GM18502 (cell line): Measurements from ENCODE around the gene ST6GALNAC5.

Experiments
- ATAC-seq: cut with Tn5 transposase; IDR thresholded peaks from one replicate; pipeline ENCODE4 v1.9.1; 2021; ENCODE audit warnings: mild to moderate bottlenecking; ENCODE audit not compliant: unreplicated experiment, poor library complexity

ST6GALNAC5 gene

DNA sequence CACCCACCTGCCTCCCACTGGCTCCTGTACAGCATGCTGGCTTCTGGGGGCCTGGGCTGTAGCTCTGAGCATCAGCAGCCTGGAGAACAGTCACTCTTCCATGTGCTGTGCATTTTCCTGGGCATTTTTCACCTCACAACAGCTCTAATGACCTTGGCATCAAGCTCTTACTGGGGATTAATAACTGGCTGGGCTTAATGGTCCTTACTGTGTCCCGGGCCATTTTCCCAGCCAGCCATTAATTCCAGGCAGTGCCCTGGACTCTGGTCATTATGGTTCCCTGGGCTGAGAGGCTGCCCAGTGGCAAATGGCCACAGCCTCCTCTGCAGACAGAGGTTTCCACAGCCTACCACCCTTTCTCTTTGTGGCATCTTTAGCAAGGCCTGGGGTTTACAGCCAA lies 171.8 kb downstream of the ST6GALNAC5 start:
- no peak for ATAC-seq

DNA sequence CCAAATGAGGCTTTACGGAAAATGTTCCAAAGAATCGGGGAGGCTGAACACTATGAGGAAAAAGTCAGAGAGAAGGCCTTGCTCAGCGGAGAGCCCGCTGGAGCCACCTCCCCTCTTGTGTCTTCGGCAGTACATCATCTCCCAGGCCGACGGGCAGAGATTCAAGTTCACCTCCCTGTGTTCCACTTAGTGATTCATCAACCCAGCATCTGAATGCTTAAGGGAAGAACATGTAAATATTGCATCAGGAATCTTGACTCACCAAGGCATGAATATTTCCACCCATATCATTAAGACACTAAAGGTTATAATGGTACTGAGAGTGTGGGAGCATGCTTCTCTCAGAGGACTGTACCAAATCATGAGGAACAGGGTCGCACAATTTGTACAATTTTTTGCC lies 172.5 kb downstream of the ST6GALNAC5 start:
- ATAC-seq = no peak

DNA sequence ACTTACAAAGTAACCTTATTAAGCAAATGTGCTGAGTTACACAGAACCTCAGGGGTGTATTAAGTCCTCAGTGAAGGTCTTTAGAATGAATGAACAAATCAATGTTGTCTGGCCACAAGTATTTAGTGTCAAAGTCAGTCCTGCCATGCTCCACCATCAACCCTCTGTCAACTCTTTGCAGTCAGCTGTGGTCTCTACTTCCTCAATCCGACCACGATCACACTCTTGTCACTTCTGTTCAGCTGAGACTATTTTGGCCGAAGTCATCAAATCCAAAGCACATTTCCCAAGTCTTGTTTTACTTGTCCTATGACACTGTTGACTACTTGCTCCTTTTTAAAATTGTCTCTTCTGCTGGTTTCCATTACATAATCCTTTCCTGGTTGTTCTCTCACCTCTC lies 173.5 kb downstream of the ST6GALNAC5 start:
- ATAC-seq = no peak

DNA sequence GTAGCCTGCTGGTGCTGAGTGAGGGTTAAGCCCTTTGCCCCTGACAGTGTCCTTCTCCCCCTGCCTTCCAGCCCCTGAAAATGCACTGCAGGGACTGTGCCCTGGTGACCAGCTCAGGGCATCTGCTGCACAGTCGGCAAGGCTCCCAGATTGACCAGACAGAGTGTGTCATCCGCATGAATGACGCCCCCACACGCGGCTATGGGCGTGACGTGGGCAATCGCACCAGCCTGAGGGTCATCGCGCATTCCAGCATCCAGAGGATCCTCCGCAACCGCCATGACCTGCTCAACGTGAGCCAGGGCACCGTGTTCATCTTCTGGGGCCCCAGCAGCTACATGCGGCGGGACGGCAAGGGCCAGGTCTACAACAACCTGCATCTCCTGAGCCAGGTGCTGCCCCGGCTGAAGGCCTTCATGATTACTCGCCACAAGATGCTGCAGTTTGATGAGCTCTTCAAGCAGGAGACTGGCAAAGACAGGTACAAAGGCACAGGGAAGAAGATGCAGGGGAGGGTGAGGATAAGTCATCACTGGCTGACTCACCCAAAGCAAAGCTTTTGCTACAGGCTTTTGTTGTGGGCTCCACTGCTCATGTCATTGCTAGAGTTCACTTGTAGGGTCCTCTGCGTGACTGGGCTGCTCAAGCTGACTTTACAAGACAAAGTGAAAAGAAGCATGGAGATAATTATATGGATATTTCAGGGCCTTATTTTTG lies 177.0 kb downstream of the ST6GALNAC5 start:
- ATAC-seq = no peak

DNA sequence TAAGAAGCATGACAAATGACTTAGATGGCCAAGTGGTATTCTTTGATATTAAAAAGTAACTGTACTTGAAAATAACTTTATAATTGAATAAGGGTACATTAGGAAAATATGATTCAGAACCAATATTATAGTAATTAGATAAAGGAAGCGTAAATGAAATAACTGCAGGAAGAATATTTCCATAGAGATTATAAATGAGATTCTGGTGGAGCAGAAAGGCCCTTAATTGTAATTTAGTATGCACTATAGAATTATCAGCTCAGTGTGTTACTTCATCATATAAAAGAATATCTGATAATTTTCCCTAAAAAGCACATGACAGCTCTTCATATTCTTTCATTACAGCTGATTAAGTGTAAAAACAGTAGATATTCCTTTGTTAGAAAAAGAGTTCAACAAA lies 180.3 kb downstream of the ST6GALNAC5 start:
- ATAC-seq = no peak

DNA sequence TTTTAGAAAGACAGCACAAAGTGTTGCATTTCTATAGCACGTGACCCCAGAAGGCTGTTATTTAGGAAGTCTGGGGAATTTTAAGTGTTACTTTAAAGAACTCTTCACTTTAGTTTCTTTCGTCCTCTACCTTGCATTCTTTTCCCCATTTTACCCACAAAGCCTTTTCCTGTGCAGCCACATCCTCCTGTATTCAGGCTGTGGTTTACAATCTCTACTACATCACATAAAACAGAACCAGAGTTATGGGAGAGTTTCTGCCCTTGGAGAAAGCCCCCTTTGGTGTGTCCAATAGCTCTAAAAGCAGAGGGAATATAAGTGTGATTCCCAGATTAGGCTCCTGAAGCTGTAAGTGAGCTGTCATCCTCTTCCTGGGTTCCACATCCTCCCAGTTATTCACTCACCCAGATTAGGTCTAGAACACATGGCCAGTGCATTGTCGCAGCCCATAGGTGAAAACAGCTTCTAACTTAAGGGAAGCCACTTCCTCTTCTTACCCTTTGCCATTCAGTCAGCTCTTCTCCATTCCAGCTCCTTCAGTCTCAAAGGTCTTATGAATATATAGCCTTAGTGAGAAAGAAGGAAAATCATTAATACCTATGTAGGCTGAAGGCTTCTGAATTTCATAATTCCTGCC lies 180.8 kb downstream of the ST6GALNAC5 start:
- ATAC-seq = no peak

DNA sequence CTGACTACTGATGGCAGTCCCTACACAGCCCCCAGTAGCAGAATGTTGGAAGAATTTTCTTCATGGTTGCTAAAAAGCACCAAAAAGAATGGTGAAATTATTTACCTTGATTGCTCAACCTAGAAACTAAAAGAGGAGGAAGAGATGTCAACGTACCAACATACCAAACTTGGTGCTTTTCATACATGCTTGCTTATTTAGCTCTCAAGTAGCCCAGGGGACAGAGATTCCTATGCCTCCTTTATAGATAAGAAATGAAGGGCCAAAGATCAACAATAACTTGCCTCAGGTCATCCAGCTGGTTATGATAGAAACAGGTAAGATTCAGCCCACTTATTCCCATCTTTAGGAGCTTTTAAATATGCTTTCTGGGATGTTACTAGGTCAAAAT lies 181.3 kb downstream of the ST6GALNAC5 start:
- ATAC-seq = no peak

DNA sequence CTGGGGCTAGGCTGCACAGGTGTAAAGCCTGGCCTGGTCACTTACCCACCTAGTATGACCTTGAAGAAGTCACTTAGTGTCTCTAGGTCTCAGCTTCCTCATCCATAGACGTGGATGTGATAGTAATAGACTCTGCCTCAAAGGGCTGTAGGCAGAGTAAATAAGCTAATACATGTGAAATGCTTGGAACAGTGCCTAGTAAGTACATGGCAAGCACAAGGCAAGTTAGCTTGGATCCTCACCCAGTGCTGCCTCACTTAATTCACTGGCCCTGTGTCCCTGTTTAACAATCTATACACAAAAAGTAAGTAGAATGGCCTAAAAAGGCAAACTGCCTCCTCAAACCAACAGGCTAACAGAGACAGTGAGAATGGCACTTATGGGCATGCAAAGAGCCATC lies 184.1 kb downstream of the ST6GALNAC5 start:
- ATAC-seq = no peak

DNA sequence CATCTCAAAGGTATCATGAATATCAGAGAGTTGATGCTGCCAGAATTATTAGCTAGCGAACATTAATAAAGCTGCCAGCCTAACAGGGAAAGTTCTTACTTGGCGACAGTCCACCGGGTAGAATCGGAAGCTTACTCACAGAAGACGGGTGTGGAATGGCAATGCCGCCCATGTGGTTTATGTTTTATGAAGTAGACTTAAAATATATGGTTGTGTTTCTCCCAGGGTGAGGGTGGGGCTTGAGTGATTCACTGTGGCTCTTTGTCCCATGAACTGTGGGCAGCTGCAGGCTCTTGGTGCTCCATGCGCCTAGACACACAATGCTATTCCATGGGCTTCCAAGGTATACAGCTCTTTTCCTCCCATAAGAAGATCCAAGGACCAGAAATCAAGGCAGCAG lies 189.2 kb downstream of the ST6GALNAC5 start:
- no peak for ATAC-seq

DNA sequence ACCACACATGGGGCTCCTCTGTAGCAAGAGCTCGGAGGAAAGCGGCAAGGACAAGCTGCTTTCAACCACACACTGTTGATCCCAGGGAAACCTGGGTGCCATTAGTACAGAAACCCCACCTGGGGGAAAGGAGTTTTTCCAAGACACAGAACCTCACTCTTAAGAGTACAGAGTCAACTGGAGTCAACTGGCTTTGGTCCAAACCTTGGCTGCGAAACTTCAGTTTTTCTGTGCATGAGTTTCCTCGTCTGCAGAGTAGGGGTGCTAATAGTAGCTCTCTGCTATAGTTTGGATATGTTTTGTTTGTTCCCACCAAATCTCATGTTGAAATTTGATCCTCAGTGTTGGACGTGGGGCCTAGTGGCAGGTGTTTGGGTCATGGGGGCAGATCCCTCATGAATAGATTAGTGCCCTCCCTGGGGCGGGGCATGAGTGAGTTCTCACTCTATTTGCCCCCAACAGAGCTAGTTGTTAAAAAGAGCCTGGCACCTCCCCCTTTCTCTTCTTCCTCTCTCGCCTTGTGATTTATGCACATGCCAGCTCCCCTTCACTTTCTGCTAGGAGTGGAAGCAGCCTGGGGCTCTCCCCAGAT lies 190.8 kb downstream of the ST6GALNAC5 start:
- ATAC-seq = no peak

DNA sequence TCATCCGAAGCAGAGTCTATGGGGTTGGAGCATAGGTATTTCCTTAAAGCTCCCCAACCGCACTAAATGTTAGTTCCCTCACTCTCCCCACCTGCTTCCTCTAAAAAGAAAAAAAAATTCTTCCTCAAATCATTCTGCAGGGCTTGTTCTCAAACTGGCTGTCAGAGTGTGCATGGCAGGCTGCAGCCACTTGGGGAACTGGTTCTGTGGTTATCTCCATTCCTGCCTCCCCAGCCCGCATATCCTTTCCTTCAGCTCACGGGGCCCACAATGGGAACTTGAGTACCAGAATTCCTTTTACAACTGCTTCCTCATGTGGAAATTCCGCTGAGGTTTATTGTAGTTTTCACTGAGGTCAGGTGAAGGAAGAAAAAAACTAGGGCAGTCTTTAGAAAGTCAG lies 192.7 kb downstream of the ST6GALNAC5 start:
- ATAC-seq = no peak

DNA sequence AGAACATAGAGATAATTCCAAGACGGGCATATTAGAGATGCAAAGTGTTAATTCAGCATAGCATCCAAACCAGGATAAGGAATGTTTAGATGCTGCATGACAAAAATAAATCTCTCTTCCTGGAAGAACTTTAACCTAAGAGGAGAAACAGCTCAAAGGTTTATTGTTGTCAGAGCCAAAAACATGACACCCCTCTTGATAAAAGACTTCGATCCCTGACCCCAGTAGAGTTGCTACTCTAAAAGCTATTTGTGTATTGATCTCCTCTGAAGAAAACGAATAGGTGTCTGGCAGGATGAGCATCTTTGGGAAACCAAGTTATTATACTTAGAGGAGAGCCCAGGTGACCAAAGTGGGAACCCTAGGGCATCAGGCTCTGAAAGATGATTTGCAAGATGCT lies 193.9 kb downstream of the ST6GALNAC5 start:
- ATAC-seq = no peak

DNA sequence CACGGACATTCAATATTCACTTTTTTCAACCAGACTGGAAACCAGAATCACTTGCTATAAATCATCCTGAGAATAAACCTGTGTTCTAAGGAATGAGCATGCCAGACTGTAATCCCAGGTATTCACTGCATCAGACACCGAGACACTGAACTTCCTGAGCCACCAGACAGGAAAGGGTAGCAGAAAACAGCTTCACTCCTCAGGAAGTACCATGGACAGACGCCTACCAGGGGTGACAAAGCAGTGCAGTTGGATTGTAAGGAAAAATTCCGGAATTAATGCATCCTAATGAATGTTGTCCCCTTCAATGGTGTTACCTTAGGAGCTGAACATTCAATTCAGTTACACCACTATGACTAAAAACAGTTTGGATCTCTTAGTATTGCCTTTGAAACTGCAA lies 195.8 kb downstream of the ST6GALNAC5 start:
- ATAC-seq = no peak

DNA sequence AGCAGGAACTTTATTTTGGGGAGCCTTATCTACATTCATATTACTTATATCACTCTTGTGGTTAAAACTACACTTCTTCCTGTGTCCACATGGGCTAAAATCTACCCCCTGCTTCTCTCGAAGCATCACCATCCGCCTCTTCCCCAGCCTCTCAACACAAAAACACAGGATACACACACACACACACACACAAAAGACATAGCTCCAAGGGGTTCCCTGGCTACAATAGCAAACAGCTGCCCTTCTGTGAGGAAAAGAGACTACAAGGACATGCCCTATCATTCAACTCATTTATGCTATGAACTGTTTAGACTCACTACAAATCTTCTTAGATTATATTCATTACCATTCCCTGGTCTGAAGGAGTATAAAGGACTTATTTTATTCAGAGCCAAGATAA lies 197.0 kb downstream of the ST6GALNAC5 start:
- no peak for ATAC-seq

DNA sequence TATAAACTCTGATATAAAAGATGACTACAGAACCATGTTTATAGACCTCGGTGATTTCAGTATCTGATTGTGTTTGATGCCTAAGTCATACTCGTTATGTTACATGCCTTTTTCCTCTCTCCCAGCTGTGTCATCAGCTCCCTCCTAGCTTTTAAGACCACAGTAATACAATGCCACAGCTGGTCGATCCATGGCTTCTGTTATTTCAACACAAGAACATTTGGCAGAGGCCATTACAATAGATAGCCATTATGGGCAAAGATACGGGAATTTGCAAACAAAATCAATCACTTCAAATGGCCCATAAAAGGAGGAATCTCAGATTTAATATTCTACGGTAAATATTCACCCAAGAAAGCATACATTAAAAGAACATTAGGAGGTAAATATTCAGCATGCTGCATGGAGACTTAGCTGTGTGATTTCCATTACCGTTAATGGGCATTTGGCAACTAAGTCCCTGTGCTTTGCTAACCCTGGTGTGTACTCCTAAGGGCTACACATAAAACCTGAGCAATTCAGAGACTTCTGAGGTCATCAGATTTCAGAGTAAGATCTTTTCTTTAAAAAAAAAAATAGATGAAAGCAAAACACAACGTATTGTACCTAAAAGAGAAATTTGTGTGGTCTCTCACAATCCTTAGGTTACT lies 198.5 kb downstream of the ST6GALNAC5 start:
- ATAC-seq = no peak

DNA sequence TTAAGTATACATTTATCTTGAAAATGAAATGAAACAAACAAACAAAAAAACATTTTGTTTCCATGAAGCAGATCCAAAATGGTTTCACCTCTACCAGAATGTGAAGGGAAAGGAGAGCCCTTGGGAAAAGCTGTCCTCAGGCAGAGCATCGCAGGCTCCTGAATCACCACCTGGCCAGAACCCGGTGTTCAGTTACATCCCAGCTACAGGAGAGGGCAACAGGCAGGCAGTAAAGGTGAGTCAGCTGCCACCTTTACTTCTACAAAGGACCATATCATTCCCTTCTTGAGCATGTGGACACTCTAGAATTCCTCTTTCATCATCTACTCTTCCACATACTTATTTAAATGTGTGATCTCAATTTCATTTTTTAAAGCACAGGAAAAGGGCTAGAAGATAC lies 200.7 kb downstream of the ST6GALNAC5 start:
- ATAC-seq = no peak

DNA sequence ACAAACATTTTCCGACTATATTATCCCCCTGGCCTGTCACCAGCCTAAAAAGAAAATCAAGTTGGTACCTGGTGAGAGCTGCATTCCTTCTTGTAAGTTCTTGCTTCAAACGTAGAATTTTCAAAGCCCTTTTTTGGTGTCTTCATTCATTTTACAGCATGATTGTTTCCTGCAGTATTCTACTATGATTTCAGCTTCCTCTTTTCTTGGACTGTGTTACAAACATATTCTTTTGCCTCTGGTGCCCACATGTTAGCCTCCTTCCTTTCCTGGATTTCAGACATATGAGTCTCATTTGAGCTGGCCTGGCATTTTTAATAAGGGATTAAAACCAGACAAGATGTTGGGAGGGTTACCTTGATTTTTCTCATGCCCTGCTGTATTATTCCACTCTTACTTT lies 209.5 kb downstream of the ST6GALNAC5 start:
- no peak for ATAC-seq

DNA sequence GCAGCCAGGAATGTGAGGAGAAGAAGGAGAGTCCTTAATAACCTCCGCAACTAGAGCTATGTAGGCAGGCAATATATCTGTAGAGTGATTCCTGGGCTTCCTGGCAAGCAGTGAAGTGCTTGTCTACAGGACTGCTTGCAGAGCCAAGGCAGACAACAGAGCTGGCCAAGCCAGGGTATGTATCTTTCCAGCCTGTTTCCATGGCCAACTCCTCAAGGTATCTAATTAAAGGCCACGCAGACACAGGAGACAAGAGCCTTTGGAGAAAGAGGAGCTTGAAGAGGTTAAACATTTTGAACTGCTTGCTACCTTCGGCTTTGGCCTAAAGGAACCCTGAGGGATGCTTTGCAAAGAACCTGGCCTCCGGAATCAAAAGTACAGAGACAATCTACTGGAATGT lies 214.6 kb downstream of the ST6GALNAC5 start:
- no peak for ATAC-seq

DNA sequence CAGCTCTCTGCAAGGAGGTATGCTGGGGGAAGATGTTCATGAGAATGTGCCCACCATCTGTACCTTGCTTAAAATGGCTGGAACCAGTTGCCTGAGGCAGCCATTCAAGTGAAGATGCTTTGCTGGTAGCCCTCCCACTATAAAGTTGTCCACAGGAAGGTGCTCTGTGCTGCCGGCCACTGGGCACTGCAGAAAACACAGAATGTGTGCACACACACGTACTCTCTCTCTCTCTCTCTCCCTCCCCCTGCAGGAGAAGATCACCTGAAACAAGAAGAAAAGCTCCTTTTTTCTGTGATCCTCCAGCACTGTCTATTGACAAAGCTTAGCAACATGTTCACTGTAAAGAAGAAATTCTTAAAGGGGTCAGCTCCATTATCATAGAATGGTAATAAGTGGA lies 217.2 kb downstream of the ST6GALNAC5 start:
- ATAC-seq = no peak

DNA sequence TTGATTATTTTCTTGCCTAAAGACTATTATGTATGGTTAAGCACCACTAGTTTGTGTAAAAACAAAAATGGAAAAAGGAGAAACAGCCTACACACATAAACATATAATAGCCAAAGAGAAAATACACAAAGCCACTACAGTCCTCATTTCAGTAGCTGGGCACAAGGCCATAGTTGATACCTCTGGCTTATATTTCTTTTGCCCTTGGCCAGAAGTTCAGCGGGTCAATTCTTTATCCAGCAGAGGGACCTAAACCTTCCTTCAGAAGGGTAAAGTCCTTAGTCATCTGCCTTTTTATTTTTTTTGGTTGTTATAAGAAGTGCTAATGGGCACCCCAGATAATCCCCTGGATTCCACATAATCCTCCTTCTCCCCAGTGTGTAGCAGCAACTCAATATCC lies 217.8 kb downstream of the ST6GALNAC5 start:
- ATAC-seq = no peak

DNA sequence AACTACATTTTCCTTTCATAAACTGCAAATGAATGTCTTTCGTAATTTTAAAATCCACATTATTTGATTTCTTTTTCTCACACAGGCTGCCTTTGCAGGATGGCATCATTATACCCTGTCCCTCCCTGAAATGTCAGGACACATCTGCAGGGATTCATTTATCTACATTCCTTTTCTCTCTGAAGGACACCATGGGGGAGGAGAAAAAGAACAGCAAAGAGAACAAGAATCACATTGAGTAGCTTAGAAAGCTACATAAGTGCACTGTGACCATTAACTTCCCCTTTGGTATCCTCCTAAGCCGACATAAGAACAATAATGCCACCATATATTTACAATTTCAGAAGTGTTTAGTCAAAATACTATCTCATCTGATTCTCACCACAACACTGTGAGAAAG lies 222.5 kb downstream of the ST6GALNAC5 start:
- ATAC-seq = no peak
